Astrocyte of the cerebellum (primary cell): Measurements from ENCODE around the gene EGFR.

Experiments used
- DNase-seq: peaks from one replicate; pipeline ENCODE4 v3.0.0-alpha.2; 2011; ENCODE audit warnings: low read depth
- H3K4me3 ChIP-seq: 2 replicates; pipeline ENCODE4 v1.5.1; 2011; ENCODE audit warnings: mild to moderate bottlenecking, low read depth, low read length, moderate library complexity
- in situ Hi-C: cut with HindIII; loops from 2 replicates; pipeline ENCODE4 v1.10.0; 2017; ENCODE audit warnings: low sequenced_read_pairs
- TF ChIP-seq, protein P1 (sequence below): IDR thresholded peaks from 2 replicates; pipeline ENCODE4 v1.5.1; 2012; ENCODE audit warnings: low read length, low read depth, moderate library complexity, mild to moderate bottlenecking; ENCODE audit errors: missing control alignments

EGFR gene

DNA sequence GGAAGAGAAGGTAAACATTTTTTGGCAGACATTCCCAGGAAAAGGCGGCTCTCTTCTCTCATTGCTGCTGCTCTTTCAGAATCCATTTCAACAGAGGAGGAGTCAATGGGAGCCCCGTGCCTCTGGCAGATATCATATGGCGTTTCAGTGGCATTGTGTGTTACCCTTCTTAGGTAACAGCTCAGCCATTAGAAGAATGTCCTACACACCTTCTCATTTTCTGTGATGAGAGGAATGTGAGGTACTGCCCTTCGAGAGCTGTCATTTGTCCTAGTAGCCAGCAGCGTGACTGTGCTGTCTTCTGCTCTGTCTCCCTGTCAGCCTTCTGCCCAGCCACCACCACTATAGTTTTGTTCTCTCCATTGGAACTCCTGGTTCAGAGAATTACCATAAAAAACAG lies 102.4 kb downstream of the EGFR start:
- TF ChIP-seq, protein P1, sequence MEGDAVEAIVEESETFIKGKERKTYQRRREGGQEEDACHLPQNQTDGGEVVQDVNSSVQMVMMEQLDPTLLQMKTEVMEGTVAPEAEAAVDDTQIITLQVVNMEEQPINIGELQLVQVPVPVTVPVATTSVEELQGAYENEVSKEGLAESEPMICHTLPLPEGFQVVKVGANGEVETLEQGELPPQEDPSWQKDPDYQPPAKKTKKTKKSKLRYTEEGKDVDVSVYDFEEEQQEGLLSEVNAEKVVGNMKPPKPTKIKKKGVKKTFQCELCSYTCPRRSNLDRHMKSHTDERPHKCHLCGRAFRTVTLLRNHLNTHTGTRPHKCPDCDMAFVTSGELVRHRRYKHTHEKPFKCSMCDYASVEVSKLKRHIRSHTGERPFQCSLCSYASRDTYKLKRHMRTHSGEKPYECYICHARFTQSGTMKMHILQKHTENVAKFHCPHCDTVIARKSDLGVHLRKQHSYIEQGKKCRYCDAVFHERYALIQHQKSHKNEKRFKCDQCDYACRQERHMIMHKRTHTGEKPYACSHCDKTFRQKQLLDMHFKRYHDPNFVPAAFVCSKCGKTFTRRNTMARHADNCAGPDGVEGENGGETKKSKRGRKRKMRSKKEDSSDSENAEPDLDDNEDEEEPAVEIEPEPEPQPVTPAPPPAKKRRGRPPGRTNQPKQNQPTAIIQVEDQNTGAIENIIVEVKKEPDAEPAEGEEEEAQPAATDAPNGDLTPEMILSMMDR, result no peak
- H3K4me3 ChIP-seq, result no peak overlapping the region
- DNase-seq, result no peak
- in situ Hi-C loops, result no loop called here

DNA sequence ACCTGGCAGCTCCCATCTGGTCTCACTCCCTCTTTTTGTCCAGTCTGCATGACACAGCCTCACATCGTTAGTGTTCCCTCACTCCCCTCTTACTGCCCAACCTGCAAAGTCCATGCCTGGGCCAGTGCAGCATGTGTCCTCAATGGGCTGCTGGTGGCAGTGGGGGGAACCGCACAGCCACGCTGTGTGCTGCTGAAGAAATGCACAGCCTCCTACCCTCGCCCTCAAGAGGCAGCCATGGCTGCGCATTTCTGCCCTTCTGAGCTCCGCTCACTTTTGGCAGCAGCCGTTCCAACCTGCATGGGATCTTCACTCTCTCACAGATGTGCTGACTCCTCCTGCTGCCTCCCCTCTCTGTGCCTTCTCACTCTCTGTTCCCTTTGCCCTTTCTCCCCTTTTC lies 103.4 kb downstream of the EGFR start:
- in situ Hi-C loops, result no loop called here
- H3K4me3 ChIP-seq, result no peak overlapping the region
- TF ChIP-seq, protein P1, result no peak
- no peak for DNase-seq

DNA sequence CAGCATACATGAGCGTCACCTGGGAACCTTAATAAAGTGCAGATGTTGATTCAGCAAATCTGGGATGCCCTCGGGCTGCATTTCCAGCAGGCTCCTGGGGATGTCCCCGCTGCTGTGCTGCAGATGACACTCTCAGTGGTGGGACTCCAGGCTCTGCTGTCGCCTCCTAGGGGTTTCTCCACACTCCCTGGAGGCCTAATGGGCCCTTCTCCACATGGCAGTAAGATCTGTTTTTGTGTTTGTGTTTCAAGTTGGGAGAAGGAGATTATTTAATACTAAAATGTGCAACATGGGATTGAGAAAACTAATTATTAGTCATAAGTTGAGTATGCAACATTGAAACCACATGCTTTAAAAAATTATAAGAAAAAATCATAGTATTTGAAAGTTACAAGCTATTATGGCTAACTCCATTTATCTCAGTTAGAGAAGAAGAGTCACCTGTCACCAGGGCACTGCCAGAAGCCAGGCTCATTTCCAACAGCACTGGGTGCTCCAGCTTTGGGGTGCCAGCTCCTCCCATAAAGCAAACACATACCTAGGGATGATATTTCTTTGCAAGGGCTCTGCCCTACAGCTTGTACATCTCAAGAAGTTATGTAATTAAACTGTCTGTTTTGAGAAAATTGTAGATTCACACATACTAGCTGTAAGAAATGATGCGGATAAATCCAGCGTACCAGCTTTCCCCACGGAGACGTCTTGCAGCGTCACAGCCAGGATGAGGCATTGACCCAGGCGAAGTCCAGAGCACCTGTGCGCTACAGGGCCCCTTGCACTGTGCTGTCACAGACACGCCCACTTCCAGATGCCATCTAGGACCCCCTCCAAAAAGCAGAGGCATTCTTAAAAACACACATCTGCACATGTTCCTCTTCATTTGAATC lies 106.4 kb downstream of the EGFR start:
- TF ChIP-seq, protein P1, result peak; percentile 19
- in situ Hi-C loops, result loop anchor here (5.0 kb wide), 1 partner anchor 43 kb away; no protein-coding TSS in a partner anchor
- no peak for DNase-seq
- H3K4me3 ChIP-seq, result no peak overlapping the region

DNA sequence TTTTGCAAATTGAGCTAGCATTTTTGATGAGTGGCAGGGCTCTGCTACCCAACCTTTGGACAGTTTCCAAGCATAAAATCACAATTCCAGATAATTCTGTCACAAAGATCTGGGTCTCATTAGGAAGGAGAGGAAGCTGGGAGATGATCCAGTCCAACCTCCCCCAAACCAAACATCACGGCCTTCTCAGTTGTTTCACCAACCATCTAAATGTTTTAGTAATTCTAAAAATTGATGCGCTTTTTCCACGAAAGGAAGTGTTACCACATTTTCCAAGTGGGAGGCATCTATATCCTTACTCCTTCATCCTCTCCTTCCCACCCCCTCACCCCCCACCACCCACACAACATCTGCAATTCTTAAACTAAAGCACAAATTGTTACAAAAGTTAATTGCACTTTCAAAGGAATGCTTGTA lies 108.3 kb downstream of the EGFR start:
- DNase-seq, result no peak
- in situ Hi-C loops, result loop anchor here (5.0 kb wide), 1 partner anchor 45 kb away; no protein-coding TSS in a partner anchor
- TF ChIP-seq, protein P1, result no peak
- no peak overlapping the region for H3K4me3 ChIP-seq

DNA sequence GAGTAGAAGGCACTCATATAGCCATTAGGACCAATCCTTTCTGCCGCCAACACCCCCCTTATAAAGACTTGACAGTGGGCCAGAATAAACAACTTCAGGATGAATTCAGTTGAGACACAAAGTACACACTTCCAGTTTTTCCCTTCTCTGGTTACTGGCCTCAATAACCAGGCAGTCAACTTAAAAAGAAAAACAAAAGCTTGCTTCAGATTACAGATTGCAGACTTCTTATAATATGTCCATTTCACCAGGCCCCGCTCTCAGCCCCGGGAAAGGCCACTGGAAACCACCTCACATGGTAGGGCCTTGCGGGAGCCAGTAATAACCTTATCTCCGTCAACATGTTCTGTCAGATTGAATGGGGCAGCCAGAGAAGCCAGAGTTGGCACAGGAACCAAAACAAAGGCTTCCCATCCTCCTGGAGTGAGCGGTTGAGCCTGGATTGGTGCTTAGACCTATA lies 108.8 kb downstream of the EGFR start:
- TF ChIP-seq, protein P1, result no peak
- in situ Hi-C loops, result loop anchor here (5.0 kb wide), 1 partner anchor 45 kb away; no protein-coding TSS in a partner anchor
- H3K4me3 ChIP-seq, result no peak overlapping the region
- DNase-seq, result no peak

DNA sequence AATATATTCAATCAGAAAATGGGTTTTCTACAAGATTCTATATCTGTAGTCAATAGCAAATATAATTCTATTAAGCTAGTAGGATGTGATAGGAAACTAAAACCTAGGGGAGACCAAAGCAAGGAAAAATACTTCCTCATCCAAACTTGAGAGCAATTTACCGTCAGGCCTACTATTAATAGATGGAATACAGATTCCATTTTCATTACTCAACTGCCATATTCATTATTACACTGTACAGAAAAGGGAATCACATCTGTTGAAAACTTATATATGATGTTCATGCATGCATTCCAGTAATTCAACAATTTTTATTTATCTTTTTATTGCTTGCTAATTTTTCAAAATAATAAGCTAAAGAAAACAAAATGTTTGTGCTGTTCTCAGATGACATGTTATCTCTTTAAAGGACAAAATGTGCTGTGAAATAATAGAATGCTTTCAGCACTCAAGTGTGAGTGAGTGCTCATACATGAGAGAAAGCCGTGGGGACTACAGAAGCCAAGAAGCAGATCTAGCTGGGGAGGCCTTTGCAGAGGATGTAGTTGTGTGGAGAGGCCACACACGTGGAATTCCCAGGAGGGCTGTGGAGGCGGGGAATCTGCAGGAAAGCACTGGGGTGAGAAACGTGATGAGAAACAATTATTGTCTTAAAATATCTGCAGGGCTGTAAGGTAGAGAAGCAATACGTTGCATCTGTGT lies 110.0 kb downstream of the EGFR start:
- TF ChIP-seq, protein P1, result no peak
- no peak for DNase-seq
- no peak overlapping the region for H3K4me3 ChIP-seq
- in situ Hi-C loops, result loop anchor here (5.0 kb wide), 1 partner anchor 47 kb away; no protein-coding TSS in a partner anchor
